ENCODE measurements around the gene FA2H.

DNA sequence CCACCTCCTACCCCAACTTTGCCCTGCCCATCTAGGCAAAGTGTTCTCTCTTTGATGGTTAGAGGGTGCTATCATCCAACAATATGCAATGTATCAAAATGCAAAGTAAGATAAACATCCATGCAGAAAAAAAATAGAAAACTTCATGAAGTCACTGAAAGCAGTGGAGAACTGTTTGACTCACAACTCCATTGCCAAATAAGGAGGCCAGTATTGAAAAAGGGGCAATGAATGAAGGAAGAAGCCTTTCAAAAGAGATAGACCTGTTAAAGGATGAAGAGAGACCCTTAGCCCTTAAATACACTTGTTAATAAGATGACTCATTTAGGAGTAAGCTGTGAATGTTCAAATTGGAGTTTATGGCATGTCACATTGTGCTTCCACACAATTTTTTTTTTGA lies 13.0 kb downstream of the FA2H start:
- TF ChIP-seq, protein P1, sequence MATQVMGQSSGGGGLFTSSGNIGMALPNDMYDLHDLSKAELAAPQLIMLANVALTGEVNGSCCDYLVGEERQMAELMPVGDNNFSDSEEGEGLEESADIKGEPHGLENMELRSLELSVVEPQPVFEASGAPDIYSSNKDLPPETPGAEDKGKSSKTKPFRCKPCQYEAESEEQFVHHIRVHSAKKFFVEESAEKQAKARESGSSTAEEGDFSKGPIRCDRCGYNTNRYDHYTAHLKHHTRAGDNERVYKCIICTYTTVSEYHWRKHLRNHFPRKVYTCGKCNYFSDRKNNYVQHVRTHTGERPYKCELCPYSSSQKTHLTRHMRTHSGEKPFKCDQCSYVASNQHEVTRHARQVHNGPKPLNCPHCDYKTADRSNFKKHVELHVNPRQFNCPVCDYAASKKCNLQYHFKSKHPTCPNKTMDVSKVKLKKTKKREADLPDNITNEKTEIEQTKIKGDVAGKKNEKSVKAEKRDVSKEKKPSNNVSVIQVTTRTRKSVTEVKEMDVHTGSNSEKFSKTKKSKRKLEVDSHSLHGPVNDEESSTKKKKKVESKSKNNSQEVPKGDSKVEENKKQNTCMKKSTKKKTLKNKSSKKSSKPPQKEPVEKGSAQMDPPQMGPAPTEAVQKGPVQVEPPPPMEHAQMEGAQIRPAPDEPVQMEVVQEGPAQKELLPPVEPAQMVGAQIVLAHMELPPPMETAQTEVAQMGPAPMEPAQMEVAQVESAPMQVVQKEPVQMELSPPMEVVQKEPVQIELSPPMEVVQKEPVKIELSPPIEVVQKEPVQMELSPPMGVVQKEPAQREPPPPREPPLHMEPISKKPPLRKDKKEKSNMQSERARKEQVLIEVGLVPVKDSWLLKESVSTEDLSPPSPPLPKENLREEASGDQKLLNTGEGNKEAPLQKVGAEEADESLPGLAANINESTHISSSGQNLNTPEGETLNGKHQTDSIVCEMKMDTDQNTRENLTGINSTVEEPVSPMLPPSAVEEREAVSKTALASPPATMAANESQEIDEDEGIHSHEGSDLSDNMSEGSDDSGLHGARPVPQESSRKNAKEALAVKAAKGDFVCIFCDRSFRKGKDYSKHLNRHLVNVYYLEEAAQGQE (IDR thresholded peaks at IDR 0.05; ENCODE audit: unreplicated experiment) = no peak
- TF ChIP-seq POLR2AphosphoS5 (IDR thresholded peaks at IDR 0.05; ENCODE audit: low read depth) (no peak), CREB1 (CRISPR knock-in tag; IDR thresholded peaks at IDR 0.05; ENCODE audit: low read depth) (no peak), EZH2 (IDR thresholded peaks at IDR 0.05; ENCODE audit: low read depth, unreplicated experiment) (no peak)
- TF ChIP-seq, protein P2, sequence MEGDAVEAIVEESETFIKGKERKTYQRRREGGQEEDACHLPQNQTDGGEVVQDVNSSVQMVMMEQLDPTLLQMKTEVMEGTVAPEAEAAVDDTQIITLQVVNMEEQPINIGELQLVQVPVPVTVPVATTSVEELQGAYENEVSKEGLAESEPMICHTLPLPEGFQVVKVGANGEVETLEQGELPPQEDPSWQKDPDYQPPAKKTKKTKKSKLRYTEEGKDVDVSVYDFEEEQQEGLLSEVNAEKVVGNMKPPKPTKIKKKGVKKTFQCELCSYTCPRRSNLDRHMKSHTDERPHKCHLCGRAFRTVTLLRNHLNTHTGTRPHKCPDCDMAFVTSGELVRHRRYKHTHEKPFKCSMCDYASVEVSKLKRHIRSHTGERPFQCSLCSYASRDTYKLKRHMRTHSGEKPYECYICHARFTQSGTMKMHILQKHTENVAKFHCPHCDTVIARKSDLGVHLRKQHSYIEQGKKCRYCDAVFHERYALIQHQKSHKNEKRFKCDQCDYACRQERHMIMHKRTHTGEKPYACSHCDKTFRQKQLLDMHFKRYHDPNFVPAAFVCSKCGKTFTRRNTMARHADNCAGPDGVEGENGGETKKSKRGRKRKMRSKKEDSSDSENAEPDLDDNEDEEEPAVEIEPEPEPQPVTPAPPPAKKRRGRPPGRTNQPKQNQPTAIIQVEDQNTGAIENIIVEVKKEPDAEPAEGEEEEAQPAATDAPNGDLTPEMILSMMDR (conservative IDR thresholded peaks at IDR 0.05; ENCODE audit: low read depth in 2 of 2) = no peak
- TF ChIP-seq, protein P3, sequence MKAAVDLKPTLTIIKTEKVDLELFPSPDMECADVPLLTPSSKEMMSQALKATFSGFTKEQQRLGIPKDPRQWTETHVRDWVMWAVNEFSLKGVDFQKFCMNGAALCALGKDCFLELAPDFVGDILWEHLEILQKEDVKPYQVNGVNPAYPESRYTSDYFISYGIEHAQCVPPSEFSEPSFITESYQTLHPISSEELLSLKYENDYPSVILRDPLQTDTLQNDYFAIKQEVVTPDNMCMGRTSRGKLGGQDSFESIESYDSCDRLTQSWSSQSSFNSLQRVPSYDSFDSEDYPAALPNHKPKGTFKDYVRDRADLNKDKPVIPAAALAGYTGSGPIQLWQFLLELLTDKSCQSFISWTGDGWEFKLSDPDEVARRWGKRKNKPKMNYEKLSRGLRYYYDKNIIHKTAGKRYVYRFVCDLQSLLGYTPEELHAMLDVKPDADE (IDR thresholded peaks at IDR 0.05) = no peak

Data from GM23338 (cell line).